HepG2 (cell line): ENCODE results near the gene TEX261. TPM values are rescaled to one million over a fixed set of nuclear protein-coding genes. Genes with fewer than 3 reads are reported as not detected.

Experiments used
- ATAC-seq: fragments of 200-7000 bp; cut with Tn5 transposase; 3 replicates; pipeline ENCODE4 v1.9.1; 2020; ENCODE audit warnings: mild to moderate bottlenecking, moderate library complexity
- BruUV-seq: library from RNA; stranded (reverse); fragments of 400-500 nt; replicated peaks from 2 replicates; lab custom pipeline; 2021; lab: Mats Ljungman, UMichigan
- CTCF ChIA-PET: fragments of 300-600 bp; formaldehyde crosslinking; extraction: SDS; loops from one replicate; lab custom pipeline; 2021; ENCODE audit warnings: low total read pairs, inconsistent platforms, low intra/inter-chr PET ratio; lab: Yijun Ruan, JAX
- POLR2A ChIA-PET: fragments of 350-600 bp; sonication (Branson Sonifier 250); formaldehyde crosslinking; loops from one replicate; lab custom pipeline; 2020; ENCODE audit warnings: antibody characterized with exemption, inconsistent platforms; lab: Yijun Ruan, JAX
- DNase-seq: peaks from one replicate; pipeline ENCODE4 v3.0.0-alpha.2; 2015; ENCODE audit warnings: low spot score
- FAIRE-seq: peaks from 3 replicates; lab custom pipeline; 2011; peaks lifted over from hg19 to GRCh38; lab: Jason Lieb, UNC
- H2AFZ ChIP-seq: one replicate; pipeline ENCODE4 v1.6.1; 2011; ENCODE audit warnings: low read length, inconsistent platforms
- H3K27ac ChIP-seq: fragments of 300-600 bp; 3 replicates; pipeline ENCODE4 v1.8.0; 2011; ENCODE audit warnings: mixed run types, mild to moderate bottlenecking, mixed read lengths, low read length, inconsistent platforms; ENCODE audit not compliant: insufficient read depth; ENCODE audit errors: extremely low read length
- H3K27me3 ChIP-seq, 2 experiments: fragments of 200-600 bp in 1 of 2; 2 replicates in 1 of 2; 3 replicates in 1 of 2; pipeline versions ENCODE4 v1.6.0 to v1.8.0; 2011; ENCODE audit warnings: low read length in 2 of 2, mild to moderate bottlenecking in 2 of 2, moderate library complexity in 2 of 2, inconsistent platforms in 1 of 2; ENCODE audit not compliant: insufficient read depth in 2 of 2, control insufficient read depth in 1 of 2
- H3K36me3 ChIP-seq, 2 experiments: fragments of 200-600 bp in 1 of 2; replicated peaks in 1 of 2; 2 replicates in 1 of 2; 3 replicates in 1 of 2; pipeline versions ENCODE4 v1.5.1 to v1.8.0; 2011; ENCODE audit warnings: low read length in 2 of 2, inconsistent platforms in 1 of 2; ENCODE audit not compliant: insufficient read depth in 2 of 2, control insufficient read depth in 1 of 2
- H3K4me1 ChIP-seq: 2 replicates; pipeline ENCODE4 v1.5.1; 2012; ENCODE audit warnings: low read length, inconsistent platforms; ENCODE audit not compliant: insufficient read depth
- H3K4me2 ChIP-seq: 2 replicates; pipeline ENCODE4 v1.6.0; 2011; ENCODE audit warnings: low read depth, low read length, inconsistent platforms
- H3K4me3 ChIP-seq, 3 experiments: fragments of 200-600 bp in 1 of 3; sonication (generic), shearing (Covaris generic) in 1 of 3; replicated peaks in 1 of 3; 2 replicates each; pipeline ENCODE4 v1.5.1; 2011 to 2016; ENCODE audit warnings: low read length in 3 of 3, inconsistent platforms in 2 of 3, low read depth in 2 of 3, mild to moderate bottlenecking in 2 of 3, control low read depth in 1 of 3, mixed read lengths in 1 of 3; ENCODE audit not compliant: insufficient read depth in 1 of 3
- H3K79me2 ChIP-seq: one replicate; pipeline ENCODE4 v1.6.1; 2011; ENCODE audit warnings: low read length, inconsistent platforms; ENCODE audit not compliant: insufficient read depth
- H3K9ac ChIP-seq: 2 replicates; pipeline ENCODE4 v1.6.0; 2011; ENCODE audit warnings: mild to moderate bottlenecking, low read depth, low read length, inconsistent platforms; ENCODE audit not compliant: insufficient read depth
- H3K9me3 ChIP-seq: 2 replicates; pipeline ENCODE4 v1.5.1; 2012; ENCODE audit warnings: mild to moderate bottlenecking, low read length
- H4K20me1 ChIP-seq: 2 replicates; pipeline ENCODE4 v1.6.0; 2011; ENCODE audit warnings: inconsistent platforms, mild to moderate bottlenecking, low read length, moderate library complexity; ENCODE audit not compliant: insufficient read depth
- ARID4A ChIP-seq: sonication (generic); formaldehyde crosslinking; IDR thresholded peaks from 2 replicates; pipeline ENCODE4 v1.5.0; 2020; ENCODE audit warnings: mild to moderate bottlenecking, missing genetic modification reagents, borderline replicate concordance
- ATAD3A ChIP-seq: sonication (generic); formaldehyde crosslinking; IDR thresholded peaks from 2 replicates; pipeline ENCODE4 v1.4.0; 2020; ENCODE audit warnings: missing genetic modification reagents
- CCDC6 ChIP-seq: sonication (generic); formaldehyde crosslinking; IDR thresholded peaks from 2 replicates; pipeline ENCODE4 v1.8.1; 2022; ENCODE audit warnings: mild to moderate bottlenecking, missing genetic modification reagents, moderate library complexity
- GPN1 ChIP-seq: sonication (generic); formaldehyde crosslinking; IDR thresholded peaks from 2 replicates; pipeline ENCODE4 v1.5.1; 2020; ENCODE audit warnings: missing genetic modification reagents, borderline replicate concordance
- NR1H2 ChIP-seq: sonication (generic); formaldehyde crosslinking; IDR thresholded peaks from 2 replicates; pipeline ENCODE4 v1.8.1; 2022; ENCODE audit warnings: low read depth, missing genetic modification reagents, borderline replicate concordance
- ONECUT2 ChIP-seq: sonication (generic); formaldehyde crosslinking; IDR thresholded peaks from 2 replicates; pipeline ENCODE4 v1.4.0; 2020; ENCODE audit warnings: missing genetic modification reagents
- SMYD3 ChIP-seq: sonication (generic); formaldehyde crosslinking; IDR thresholded peaks from 2 replicates; pipeline ENCODE4 v1.8.1; 2023; ENCODE audit warnings: mild to moderate bottlenecking, missing genetic modification reagents
- ZFP91 ChIP-seq: sonication (generic); formaldehyde crosslinking; IDR thresholded peaks from 2 replicates; pipeline ENCODE4 v1.9.0; 2022; ENCODE audit warnings: missing genetic modification reagents, mild to moderate bottlenecking, borderline replicate concordance
- ZNF552 ChIP-seq: sonication (generic); formaldehyde crosslinking; IDR thresholded peaks from 2 replicates; pipeline ENCODE4 v1.9.0; 2022; ENCODE audit warnings: missing genetic modification reagents, mild to moderate bottlenecking, borderline replicate concordance
- ZNF556 ChIP-seq: sonication (generic); formaldehyde crosslinking; IDR thresholded peaks from 2 replicates; pipeline ENCODE4 v1.4.0; 2020; ENCODE audit warnings: mild to moderate bottlenecking, missing genetic modification reagents, borderline replicate concordance
- WGBS: methylation state at CpG from one replicate; pipeline ENCODE4 v1.1.6; 2017; ENCODE audit warnings: low lambda C conversion rate; 5-methylcytosine and 5-hydroxymethylcytosine counted together
- in situ Hi-C: cut with HindIII; loops from 2 replicates; pipeline ENCODE4 v1.10.0; 2017; ENCODE audit warnings: low pct_unique_long_range_greater_than_20kb; ENCODE audit not compliant: extremely low pct_ligation_motif_present
- intact Hi-C: fragments of 100-400 bp; cut with micrococcal nuclease; formaldehyde crosslinking; loops from one replicate; pipeline ENCODE4 v1.10.0; 2022; ENCODE audit not compliant: unreplicated experiment
- polyA plus RNA-seq, 8 experiments: library from polyadenylated mRNA; depleted of rRNA in 3 of 8; stranded (reverse) in 7 of 8; unstranded in 1 of 8; fragments of >200 nt; fragmentation: Illumina TruSeq in 4 of 8; extraction: Trizol in 4 of 8; gene quantifications; 2 replicates each; pipeline versions ENCODE4 v1.2.1 to v1.2.3, GENCODE V29; 2011 to 2016; ENCODE audit warnings: low read depth in 4 of 8, missing spikeins in 1 of 8, mixed read lengths in 1 of 8; ENCODE audit not compliant: insufficient read depth in 1 of 8
- total RNA-seq, 5 experiments: library from RNA; depleted of rRNA; stranded (reverse); fragments of >200 nt; fragmentation: Illumina TruSeq; extraction: Trizol; gene quantifications; 2 replicates each; pipeline ENCODE4 v1.2.3, GENCODE V29; 2016; ENCODE audit warnings: low read depth in 1 of 5

The TEX261 gene
- total and polyA plus RNA-seq, 2 of the 13 experiments (the other 11 are each of a cell fraction or from before 2014, with no cell fraction given): 43.8 to 78.7 TPM

GRCh38 chr2:70987386-70987785, 7.3 kb downstream of the TEX261 start (continued):
- TF ChIP-seq ZNF556 (CRISPR knock-in tag): no peak
- TF ChIP-seq GPN1: no peak
- no peak for TF ChIP-seq ARID4A (CRISPR knock-in tag)
- no peak for TF ChIP-seq ATAD3A
- no peak for TF ChIP-seq SMYD3 (CRISPR knock-in tag)

GRCh38 chr2:70986499-70987189, 8.0 kb downstream of the TEX261 start:
- H3K4me1 ChIP-seq: no peaks in the 10 kb centered on the region
- CTCF ChIA-PET: no interaction called here
- no peaks in the 10 kb centered on the region for H4K20me1 ChIP-seq
- ATAC-seq: no peak
- no peak for TF ChIP-seq NR1H2 (CRISPR knock-in tag)
- TF ChIP-seq ONECUT2: no peak
- TF ChIP-seq CCDC6 (CRISPR knock-in tag): no peak
- TF ChIP-seq ZNF552 (CRISPR knock-in tag): no peak
- TF ChIP-seq ZFP91 (CRISPR knock-in tag): no peak
- DNase-seq: no peak
- no peak overlapping the region for H3K4me2 ChIP-seq
- H3K79me2 ChIP-seq: no peaks in the 10 kb centered on the region
- POLR2A ChIA-PET: no interaction called here
- FAIRE-seq: no peak
- no TSS peak for BruUV-seq
- H3K9ac ChIP-seq: no peak overlapping the region
- H3K27me3 ChIP-seq: no peaks in the 10 kb centered on the region
- WGBS: 94% methylated on average over 4 of the region's 4 CpGs
- H2AFZ ChIP-seq: no peak overlapping the region
- intact Hi-C loops: no loop called here
- no peak overlapping the region for H3K4me3 ChIP-seq
- H3K36me3 ChIP-seq: peaks cover 40 to 51% of the 10 kb centered on the region in 2 experiments
- no peaks in the 10 kb centered on the region for H3K9me3 ChIP-seq
- in situ Hi-C loops: no loop called here
- H3K27ac ChIP-seq: no peak overlapping the region
